SW 1271 (cell line): ENCODE measurements around the gene SCAMP4.
A peak's percentile ranks its signal among the peaks of the same experiment; 100 is the strongest.
"Not testable (repeated sequence)": the region's sequence is repeated elsewhere in the genome, so short reads cannot be mapped to it uniquely, and the experiment has no call there.

Source experiments
- DNase-seq, 2 experiments: peaks; one replicate each; lab custom pipeline; 2025; lab: John Stamatoyannopoulos, UW

Gene SCAMP4

DNA sequence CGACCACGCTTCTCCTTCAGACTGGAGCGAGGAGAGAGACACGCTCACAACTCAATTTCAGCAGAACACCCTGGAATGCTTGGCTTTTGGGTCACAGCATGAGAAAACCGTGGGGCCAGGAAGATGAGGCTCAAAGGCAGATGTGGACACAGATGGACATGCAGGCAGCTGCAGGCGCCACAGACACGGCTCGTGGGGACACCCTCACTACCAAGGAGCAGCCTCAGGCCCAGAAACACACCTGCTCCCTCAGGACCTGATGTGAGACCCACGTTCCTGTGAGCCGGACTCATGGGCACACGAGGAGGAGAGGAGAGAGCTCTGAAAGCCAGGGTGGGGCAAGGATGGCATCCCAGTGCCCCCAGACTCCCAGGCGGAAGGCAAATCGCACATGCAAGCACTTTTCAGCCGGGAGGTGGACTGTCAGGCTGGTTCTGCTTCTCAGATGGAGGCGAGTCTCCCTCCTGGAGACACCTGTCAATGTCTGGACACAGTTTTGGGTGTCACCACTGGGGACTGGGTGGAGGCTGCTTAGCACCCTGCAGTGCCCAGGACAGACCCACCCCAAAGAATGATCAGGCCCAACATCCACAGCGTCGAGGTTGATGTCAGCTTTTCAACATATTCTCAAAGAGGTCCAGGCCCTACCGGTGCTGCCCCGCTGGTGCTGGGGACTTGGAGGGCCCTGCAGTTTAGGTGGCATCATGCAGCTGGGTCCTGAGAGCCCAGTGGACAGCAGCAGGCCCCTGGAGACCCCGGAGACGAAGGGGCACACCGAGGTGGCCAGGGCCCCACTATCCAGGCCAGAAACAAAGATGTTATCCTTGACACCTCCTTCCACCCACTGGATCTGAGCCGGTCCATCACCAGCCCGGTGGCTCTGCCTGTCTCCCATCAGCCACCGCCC, 22.2 kb upstream of the SCAMP4 start:
- no peak for DNase-seq

DNA sequence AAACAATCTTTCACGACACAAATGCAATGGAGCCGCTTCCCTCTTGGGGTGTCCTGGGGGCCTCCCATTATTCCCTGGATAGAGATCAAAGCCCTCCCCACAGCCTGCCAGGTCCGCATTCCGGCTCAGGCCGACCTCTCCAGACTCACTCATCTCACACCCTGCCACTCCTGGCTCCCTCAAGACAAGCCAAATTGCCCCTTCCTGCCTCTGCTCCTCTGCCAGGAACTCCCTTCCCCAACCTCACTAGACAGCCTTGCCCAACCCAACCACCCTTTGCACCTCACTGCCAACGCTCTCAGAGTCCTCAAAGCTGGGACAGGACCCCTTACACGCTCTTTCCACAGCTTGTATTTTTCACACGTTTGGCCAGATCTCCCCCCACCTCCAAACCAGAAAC, 21.4 kb upstream of the SCAMP4 start:
- DNase-seq = no peak

DNA sequence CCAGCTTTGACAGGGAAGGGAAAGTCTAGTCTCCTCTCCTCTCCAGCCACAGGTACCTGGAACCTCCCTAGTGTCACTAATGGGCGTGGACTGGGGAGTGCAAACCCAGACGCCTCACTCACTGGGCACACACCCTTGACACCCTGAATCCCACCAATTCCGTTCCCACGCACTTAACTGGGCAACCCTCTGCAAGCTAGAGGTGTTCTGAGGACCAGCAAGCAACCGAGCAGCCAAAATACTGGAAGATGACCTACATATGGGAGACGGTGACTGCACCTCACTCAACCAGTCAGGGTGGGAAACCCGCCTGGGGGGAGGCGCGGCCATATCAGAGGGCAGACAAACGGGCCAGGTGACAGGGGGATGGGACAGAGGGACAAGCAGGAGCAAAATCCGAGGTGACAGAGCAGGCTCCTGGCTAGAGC, 20.9 kb upstream of the SCAMP4 start:
- DNase-seq = no peak

DNA sequence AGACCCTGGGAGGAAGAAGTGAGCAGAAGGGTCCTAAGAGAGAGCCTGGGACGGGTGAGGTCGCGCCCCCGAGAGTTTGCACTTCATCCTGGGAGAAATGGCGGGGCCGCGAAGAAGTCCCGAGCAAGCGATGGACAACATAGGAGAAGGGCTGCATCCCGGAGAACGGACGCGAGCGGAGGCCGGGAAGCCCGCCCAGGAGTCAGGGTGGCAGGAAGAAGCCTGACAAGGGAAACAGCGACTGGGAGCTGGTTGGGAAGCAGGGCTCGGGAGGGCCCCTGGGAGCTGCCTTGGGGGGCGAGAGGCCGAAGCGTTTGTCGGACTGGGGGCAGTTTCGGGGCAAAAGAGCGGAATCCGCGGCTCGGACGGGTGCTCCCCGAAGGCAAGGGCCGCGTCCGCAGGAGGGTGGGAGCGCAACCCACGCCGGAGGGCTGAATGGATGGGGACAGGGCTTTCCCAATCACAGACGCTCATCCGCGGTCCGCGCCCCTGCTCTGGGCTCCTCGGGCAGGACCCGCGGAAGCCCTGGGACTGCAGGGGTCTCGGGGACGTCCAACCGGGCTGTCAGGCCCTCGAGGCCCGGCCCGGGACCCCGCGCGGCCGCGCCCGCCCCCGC, 20.4 kb upstream of the SCAMP4 start:
- no peak for DNase-seq

DNA sequence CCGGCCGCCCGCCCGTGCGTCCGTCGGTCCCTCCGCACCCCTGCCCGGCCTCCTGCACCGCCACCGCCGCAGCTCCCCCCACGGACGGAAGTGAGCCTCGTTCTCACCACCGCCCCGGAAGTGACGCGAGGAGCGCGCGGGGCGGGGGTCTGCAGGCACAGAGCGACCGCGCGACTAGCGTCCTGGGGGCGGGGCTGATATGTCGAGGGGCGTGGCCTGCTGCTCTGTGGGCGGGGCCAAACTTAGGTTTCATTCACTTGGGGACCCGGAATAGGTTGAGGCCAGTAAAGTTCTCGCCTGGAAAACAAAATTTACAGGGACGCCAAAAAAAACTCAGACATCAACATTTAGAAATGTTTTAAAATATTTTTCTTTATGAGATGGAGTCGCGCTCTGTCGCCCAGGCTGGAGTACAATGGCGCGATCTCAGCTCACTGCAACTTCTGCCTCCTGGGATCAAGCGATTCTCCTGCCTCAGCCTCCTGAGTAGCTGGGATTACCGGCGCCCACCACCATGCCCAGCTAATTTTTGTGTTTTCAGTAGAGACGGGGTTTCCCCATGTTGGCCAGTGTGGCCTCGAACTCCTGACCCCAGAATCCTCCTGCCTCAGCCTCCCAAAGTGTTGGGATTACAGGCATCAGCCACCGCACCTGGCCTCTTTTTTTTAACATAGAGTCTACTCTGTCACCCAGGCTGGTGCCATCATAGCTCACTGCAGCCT, 19.6 kb upstream of the SCAMP4 start, which contains the start of gene ABHD17A:
ABHD17A (minus strand) TSS at position 99 of the 722 bp plus-strand sequence. CDS start 3,930 bp downstream, outside the sequence.
- DNase-seq = peak; percentile 72 to 81

DNA sequence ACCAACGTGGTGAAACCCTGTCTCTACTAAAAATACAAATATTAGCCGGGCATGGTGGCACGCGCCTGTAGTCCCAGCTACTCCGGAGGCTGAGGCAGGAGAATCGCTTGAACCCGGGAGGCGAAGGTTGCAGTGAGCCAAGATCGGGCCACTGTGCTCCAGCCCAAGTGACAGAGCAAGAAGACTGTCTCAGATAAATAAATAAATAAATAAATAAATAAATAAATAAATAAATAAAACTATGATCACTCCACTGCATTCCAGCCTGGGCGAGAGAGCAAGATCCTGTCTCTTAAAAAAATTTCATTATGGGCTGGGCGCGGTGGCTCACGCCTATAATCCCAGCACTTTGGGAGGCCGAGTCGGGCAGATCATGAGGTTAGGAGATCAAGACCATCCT, 18.8 kb upstream of the SCAMP4 start:
- DNase-seq = not testable (repeated sequence)

DNA sequence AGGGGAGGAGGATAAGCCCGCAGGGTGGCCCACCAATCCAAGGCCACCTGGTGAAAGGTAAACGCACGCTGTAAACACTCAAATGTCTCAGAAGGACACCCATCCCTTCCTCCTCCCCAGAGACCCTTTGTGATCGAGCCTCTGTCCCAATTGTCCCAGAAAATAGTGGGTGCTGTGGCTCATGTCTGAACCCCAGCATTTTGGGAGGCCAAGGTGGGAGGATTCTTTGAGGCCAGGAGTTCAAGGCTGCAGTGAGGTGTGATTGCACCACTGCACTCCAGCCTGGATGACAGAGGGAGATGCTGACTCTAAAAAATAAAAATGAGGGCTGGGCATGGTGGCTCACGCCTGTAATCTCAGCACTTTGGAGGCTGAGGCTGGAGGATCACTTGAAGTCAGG, 16.8 kb upstream of the SCAMP4 start:
- DNase-seq = no peak

DNA sequence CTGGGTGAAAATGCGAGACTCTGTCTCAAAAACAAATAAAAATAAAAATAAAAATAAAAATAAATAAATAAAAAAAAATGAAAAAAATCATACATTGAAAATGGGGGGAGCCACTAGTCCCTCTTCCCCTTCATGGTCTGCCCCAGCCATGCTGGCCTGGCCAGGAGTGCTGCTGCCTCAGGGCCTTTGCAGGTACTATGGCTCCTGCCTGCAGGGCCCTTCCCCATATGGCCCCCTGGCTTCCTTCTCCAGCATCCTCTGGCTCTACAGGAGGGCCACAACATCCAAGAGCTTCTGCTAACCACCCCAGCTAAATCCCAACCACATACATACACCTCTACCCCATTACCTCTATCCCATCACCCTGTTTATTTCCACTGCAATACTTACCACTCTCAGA, 15.3 kb upstream of the SCAMP4 start:
- DNase-seq = no peak

DNA sequence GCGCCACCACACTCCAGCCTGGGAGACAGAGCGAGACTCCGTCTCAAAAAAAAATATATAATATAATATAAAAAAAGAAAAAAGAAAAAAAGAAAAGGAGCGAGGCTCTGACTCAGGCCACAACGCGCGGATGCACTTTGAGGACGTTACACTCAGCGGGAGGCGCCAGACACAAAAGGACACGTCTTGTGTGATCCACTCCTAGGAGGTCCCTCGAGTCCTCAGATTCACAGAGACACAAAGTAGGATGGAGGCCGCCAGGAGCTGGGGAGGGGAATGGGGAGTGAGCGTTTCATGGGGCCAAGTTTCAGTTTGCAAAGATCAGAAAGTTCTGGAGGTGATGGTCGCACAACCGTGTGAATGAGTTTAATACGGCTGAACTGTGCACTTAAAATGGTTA, 11.4 kb upstream of the SCAMP4 start:
- no peak for DNase-seq

DNA sequence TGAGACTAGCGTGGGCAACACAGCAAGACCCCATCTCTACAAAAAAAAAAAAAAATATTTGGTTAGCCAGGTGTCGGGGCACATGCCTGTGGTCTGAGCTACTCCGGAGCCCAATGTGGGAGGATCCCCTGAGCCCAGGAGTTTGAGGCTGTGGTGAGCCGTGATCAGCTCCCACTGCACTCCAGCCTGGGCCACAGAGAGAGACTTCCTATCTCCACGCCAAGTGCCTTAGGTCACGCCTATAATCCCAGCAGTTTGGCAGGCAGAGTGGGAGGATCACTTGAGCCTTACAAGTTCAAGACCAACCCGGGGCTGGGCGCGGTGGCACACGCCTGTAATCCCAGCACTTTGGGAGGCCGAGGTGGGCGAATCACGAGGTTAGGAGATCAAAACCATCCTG, 8.7 kb upstream of the SCAMP4 start:
- DNase-seq = no peak

DNA sequence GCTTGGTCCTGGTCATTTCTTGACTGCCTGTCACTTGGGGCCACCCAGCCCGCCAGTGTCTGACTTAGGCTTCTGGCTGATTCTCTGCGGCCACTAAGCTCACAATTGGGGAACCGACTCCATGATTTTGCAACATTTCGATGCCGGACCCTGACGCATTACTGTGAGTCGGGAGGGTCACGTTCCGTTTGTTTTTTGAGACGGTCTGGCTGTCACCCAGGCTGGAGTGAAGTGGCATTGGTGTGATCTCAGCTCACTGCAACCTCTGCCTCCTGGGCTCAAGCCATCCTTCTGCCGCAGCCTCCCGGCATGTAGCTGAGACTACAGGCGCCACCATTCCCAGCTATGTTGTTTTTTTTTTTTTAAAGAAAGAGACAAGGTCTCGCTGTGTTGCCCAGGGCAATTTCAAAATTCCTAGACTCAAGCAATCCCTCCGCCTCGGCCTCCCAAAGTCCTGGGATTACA, 3.2 kb upstream of the SCAMP4 start:
- DNase-seq = no peak

DNA sequence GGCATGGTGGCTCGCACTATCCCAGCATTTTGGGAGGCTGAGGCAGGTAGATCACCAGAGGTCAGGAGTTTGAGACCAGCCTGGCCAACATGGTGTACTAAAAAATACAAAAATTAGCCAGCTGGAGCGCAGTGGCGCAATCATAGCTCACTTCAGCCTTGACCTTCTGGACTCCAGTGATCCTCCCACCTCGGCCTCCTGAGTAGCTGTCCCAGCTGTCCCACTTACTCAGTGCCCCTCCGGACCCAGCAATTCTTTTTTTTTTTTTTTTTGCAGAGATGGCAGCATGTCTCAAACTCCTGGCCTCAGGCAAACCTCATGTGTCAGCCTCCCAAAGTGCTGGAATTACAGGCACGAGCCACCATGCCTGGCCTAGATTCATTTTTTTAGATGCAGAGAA, 2.3 kb upstream of the SCAMP4 start:
- no peak for DNase-seq

DNA sequence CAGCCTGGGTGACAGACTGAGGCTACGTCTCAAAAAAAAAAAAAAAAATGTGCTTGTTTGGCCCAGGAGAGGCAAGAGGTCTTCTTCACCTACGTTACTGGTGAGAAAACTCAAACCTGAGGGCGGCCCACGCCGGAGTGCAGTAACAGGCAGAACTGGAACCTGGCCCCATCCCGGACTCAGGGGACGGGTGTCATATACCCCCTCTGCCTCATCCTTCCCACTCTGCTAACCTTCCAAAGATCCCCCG, 414 bp upstream of the SCAMP4 start:
- no peak for DNase-seq

DNA sequence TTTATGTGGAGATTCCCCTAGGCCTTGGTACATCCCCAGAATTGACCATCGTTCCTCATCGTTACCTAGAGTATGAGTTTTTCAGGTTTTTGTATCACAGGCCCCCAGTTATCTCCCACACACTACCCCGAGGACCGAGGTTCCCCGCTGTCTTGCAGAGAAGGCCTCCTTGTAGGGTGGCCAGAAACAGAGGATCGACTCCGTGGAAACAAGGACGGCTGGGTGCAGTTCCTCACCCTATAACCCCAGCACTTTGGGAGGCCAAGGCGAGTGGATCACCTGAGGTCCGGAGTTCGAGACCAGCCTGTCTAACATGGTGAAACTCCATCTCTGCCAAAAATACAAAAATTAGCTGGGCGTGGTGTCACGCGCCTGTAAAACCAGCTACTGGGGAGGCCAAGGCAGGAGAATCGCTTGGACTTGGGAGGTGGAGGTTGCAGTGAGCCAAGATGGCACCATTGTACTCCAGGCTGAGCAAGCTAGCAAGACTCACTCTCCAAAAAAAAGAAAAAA, 720 bp downstream of the SCAMP4 start:
- no peak for DNase-seq

DNA sequence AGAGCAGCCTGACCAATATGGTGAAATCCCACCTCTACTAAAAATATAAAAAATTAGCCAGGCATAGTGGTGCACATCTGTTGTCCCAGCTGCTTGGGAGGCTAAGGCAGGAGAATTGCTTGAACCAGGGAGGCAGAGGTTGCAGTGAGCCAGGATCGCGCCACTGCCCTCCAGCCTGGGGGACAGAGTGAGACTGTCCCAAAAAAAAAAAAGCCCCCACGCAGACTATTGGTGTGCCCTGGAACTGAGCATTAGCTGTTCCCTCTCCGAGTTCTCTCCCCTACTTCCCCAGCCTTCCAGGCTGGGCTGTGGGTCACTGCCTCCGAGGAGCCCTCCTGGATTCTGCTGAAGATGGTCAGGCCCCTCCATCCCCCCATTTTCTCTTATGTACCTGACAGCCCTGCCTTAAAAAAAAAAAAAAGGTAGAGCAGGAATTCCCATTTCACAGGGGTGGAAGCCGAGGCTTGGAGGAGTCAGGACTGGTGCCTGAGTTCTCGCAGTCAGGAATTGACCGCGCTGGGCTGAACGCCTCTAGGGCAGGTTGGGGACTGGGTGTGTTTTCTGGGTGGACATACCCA, 1.9 kb downstream of the SCAMP4 start:
- DNase-seq = no peak

DNA sequence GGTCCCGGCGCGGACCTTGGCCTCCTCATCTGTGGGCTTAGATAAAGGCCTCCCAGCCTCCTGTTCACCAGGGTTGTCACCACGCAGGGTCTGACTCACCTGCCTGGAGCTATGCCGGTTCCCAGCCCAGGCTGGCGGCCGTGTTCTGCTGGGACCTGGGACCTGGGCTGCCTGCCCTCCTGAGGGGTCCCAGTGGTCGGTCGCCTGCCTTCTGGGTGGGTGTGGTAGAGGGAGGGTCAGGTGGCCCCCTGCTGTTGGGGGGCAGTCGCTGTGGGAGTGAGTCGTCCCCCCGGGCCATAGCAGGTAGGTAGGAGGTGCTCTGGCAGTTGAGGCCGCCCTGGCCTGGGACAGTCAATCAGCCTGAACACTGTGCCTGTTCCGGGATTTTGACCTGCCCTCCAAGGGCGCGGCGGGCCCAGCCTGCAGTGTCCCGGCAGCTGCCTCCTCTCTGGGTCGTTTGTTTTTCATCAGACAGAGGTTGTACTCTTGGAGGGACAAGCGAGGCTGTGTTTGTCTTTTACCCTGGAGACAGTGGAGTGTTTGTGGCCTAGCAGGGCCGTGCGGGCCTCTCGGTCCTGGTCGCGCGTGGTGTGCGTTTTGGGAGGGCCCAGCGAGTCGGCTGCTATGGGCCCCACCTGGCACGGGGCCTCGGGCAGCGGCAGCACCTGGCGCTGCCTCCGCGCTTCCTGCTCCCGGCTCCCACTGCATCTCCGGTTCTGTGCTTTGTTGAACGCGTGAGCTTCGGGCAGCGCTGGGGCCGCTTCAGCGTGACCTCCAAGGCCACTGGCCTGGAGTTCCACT, 2.6 kb downstream of the SCAMP4 start:
- DNase-seq = no peak

DNA sequence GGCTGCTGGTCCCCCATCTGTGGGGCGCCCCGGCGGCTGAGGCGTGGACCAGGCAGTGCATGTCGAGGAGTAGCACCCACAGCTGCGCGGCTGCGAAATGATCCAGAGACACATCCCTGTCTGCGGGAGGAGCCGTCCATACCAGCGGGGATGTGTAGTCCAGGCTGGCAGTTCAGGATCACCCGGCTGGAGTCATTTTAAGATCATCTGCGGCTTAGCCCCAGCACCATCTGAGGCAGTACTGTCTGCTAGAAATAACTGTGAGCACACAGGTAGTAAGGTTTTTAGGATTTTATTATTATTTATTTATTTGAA, 3.1 kb downstream of the SCAMP4 start:
- DNase-seq = no peak

DNA sequence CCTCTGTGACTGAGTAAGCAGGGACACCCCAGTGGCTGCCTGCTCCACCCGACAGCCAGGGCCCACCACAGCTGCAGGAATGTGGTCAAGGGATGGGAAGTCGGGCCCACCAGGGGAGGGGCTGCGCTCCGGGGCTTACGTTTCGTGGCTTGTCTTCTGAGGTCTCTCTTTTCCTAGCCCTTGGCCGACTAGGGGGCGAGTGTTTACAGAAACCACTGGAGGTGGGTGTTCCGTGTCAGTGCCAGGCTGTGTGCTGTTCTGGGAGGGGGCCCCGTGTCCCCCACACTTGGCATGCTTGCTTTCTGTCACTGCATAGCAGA, 4.5 kb downstream of the SCAMP4 start:
- DNase-seq = no peak

DNA sequence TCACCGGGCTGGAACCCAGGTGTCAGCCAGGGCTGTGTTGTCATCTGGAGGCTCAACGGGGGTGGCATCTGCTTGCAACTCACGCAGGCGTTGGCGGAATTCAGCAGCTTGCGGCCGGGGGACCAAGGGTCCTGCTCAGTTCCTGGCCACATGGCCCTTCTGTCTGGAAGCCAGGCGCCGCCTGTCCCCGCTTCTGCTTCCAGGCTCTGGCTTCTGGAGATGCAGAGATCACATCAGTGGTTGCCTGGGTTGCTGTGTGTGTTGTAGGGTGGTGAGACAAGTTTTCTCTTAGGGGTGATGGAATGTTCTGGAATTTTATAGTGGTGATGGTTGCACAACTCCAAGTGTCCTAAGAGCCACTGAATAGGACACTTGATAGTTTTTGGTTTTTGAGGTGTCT, 5.0 kb downstream of the SCAMP4 start:
- no peak for DNase-seq

DNA sequence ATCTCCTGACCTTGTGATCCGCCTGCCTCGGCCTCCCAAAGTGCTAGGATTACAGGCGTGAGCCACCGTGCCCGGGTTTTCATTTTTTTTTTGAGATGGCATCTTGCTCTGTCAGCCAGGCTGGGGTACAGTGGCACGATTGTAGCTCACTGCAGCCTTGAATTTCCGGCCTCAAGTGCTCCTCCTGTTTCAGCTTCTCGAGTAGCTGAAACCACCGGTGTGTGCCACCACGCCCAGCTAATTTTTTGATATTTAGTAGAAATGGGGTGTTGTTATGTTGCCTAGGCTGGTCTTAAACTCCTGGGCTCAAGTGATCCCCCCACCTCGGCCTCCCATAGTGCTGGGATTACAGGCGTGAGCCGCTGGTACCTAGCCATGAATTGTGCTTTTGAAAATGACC, 5.9 kb downstream of the SCAMP4 start:
- DNase-seq = no peak

DNA sequence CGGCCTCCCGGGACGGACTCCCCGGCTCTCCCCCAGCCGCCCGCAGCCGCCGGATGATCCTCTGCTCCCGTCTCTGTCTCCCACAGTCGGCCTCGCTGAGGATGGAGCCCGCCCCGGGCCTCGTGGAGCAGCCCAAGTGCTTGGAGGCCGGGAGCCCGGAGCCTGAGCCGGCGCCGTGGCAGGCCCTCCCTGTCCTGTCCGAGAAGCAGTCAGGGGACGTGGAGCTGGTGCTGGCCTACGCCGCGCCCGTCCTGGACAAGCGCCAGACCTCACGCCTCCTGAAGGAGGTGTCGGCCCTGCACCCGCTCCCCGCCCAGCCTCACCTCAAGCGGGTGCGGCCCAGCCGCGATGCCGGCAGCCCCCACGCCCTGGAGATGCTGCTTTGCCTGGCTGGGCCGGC, 6.8 kb downstream of the SCAMP4 start:
- no peak for DNase-seq
